Lung (tissue), 12 donors: Measurements from ENCODE around the gene BCORL1. TPM values are rescaled to one million over a fixed set of nuclear protein-coding genes. Genes with fewer than 3 reads are reported as not detected.

Source experiments
- ATAC-seq: fragments of 200-7000 bp; cut with Tn5 transposase; one replicate; pipeline ENCODE4 v1.9.1; 2020; ENCODE audit warnings: moderate number of reproducible peaks; ENCODE audit not compliant: insufficient read depth, low FRiP score
- DNase-seq, 3 donors: peaks; one replicate each; pipeline ENCODE4 v3.0.0-alpha.2; 2013 to 2017
- H3K27ac ChIP-seq, 2 donors: one replicate each; pipeline ENCODE4 v1.5.1; 2013; ENCODE audit warnings: mild to moderate bottlenecking in 2 of 2, moderate library complexity in 2 of 2, control low read depth in 1 of 2, inconsistent platforms in 1 of 2, low read depth in 1 of 2, low read length in 1 of 2
- H3K27me3 ChIP-seq, 3 donors: one replicate each; pipeline ENCODE4 v1.5.1; 2013; ENCODE audit warnings: low read length in 2 of 3; ENCODE audit not compliant: control insufficient read depth in 3 of 3, insufficient read depth in 3 of 3
- H3K36me3 ChIP-seq, 4 donors: one replicate each; pipeline ENCODE4 v1.5.1; 2013; ENCODE audit warnings: low read length in 4 of 4, mild to moderate bottlenecking in 1 of 4, moderate library complexity in 1 of 4; ENCODE audit not compliant: control insufficient read depth in 4 of 4, insufficient read depth in 4 of 4
- H3K4me1 ChIP-seq, 5 donors: one replicate each; pipeline ENCODE4 v1.5.1; 2013; ENCODE audit warnings: low read length in 5 of 5, mild to moderate bottlenecking in 2 of 5, moderate library complexity in 1 of 5; ENCODE audit not compliant: control insufficient read depth in 5 of 5, insufficient read depth in 5 of 5
- H3K4me3 ChIP-seq: one replicate; pipeline ENCODE4 v1.5.1; 2013; ENCODE audit warnings: mild to moderate bottlenecking, control low read depth, moderate library complexity
- H3K9ac ChIP-seq, 2 donors: one replicate each; pipeline ENCODE4 v1.5.1; 2013; ENCODE audit warnings: low read length in 2 of 2, control low read depth in 1 of 2; ENCODE audit not compliant: insufficient read depth in 1 of 2
- H3K9me3 ChIP-seq, 4 donors: one replicate each; pipeline ENCODE4 v1.5.1; 2013; ENCODE audit warnings: low read length in 3 of 4, mild to moderate bottlenecking in 1 of 4, moderate library complexity in 1 of 4; ENCODE audit not compliant: control insufficient read depth in 4 of 4, insufficient read depth in 3 of 4
- CTCF ChIP-seq: IDR thresholded peaks from 2 replicates; pipeline ENCODE4 v1.5.1; 2012; ENCODE audit warnings: mild to moderate bottlenecking; ENCODE audit errors: control extremely low read depth, extremely low read depth
- WGBS, 2 donors: extraction: QIAGEN DNeasy Blood & Tissue Kit; methylation state at CpG; one replicate each; pipeline ENCODE4 v1.1.7; 2013; 5-methylcytosine and 5-hydroxymethylcytosine counted together
- polyA plus RNA-seq, 2 donors: library from polyadenylated mRNA; stranded (reverse); fragments of 200-250 nt; gene quantifications; one replicate each; pipeline ENCODE4 v1.2.1, GENCODE V29; 2013
- total RNA-seq, 2 donors: library from RNA; depleted of rRNA in 1 of 2; stranded (reverse); fragments of >200 nt in 1 of 2; gene quantifications; one replicate each; pipeline ENCODE4 v1.2.1, GENCODE V29; 2014 to 2021
- donor health status: control.
- donor health status: control.
- donor health status: Bipolar disorder and iron deficiency.
- donor health status: healthy.
- donor health status: DM: yes; HTN: yes; CAD: no.

Gene BCORL1
- total and polyA plus RNA-seq, 4 donors = 2.3 to 11.8 (median 7.0) TPM

- peak overlapping the region in 1 of 2 donors; percentile 67 for H3K27ac ChIP-seq
- peak overlapping the region; percentile 30 for H3K4me3 ChIP-seq
- H3K9ac ChIP-seq = peak overlapping the region in 1 of 2 donors; percentile 25
- no peaks in the 10 kb centered on the region for H3K27me3 ChIP-seq
- peak; percentile 76 to 81 (median 77) for DNase-seq
- ATAC-seq = peak; percentile 93
- TF ChIP-seq CTCF = peak; percentile 71
- peaks cover 0 to 4% (median 0%) of the 10 kb centered on the region in 4 donors for H3K36me3 ChIP-seq
- 1 to 28% methylated on average over 28 to 87 of the region's 87 CpGs for WGBS, 2 donors
- no peaks in the 10 kb centered on the region for H3K9me3 ChIP-seq
- no peaks in the 10 kb centered on the region for H3K4me1 ChIP-seq
Measured at GRCh38 chrX:130060122-130061069, 78.0 kb downstream of the BCORL1 start.

DNA sequence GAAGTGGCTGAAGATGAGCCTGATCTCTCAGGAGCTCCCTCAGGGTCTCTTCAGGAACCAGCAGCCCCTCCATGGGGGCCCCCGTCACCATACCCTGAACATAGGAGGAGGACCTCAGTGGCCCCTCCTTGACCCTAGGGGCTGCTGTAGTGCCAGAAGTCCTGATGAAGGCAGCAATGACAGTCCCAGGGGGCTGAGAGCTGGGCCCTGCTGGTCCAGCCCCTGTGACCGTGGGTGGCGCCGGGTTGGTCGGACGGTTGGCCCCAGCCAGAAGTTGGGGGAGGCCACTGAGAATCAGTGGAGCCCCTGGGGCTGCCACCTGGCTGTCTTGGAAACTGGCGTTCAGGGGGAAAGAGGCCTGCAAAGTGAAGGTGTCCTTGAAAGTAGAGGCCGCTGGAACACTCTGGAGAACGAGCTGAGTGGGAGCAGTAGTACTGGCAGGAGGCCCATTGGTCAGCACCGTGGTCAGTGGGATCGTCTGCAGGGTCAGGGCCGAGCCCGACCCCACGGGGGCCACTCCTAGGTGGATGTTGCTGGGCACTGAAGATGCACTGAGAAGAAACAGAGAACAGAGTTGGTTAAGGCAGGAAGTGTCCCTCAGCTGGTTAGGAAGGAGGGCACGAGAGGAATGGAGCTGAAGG is 84.7 kb downstream of the BCORL1 start:
- Histone ChIP-seq H3K27ac (no peak overlapping the region), H3K36me3 (peaks cover 0 to 32% (median 0%) of the 10 kb centered on the region in 4 donors), H3K9ac (no peak overlapping the region), H3K4me3 (no peak overlapping the region), H3K4me1 (no peaks in the 10 kb centered on the region), H3K9me3 (peaks cover 0 to 4% (median 0%) of the 10 kb centered on the region in 4 donors), H3K27me3 (no peaks in the 10 kb centered on the region)
- 79 to 90% methylated on average over 14 to 15 of the region's 15 CpGs for WGBS, 2 donors
- no peak for ATAC-seq
- no peak for DNase-seq
- no peak for TF ChIP-seq CTCF

GRCh38 chrX:130071611-130072344 is 89.3 kb downstream of the BCORL1 start:
- WGBS, 2 donors = 79 to 86% methylated on average over 15 to 18 of the region's 18 CpGs
- peaks cover 0 to 18% (median 0%) of the 10 kb centered on the region in 4 donors for H3K36me3 ChIP-seq
- ATAC-seq (no peak), DNase-seq (no peak)
- no peak overlapping the region for H3K4me3 ChIP-seq
- no peaks in the 10 kb centered on the region for H3K9me3 ChIP-seq
- no peaks in the 10 kb centered on the region for H3K4me1 ChIP-seq
- no peak overlapping the region for H3K9ac ChIP-seq
- no peak for TF ChIP-seq CTCF
- no peaks in the 10 kb centered on the region for H3K27me3 ChIP-seq
- H3K27ac ChIP-seq = no peak overlapping the region
